PC-3 (cell line): ENCODE data around the gene B4GALNT3. TPM values are rescaled to one million over a fixed set of nuclear protein-coding genes. Genes with fewer than 3 reads are reported as not detected.
A peak's percentile ranks its signal among the peaks of the same experiment; 100 is the strongest.

Experiments
- ATAC-seq: fragments of 200-7000 bp; cut with Tn5 transposase; 2 replicates; pipeline ENCODE4 v1.9.1; 2020; ENCODE audit warnings: mild to moderate bottlenecking, moderate library complexity
- BruUV-seq: library from RNA; stranded (reverse); fragments of 400-500 nt; replicated peaks from 2 replicates; lab custom pipeline; 2021; lab: Mats Ljungman, UMichigan
- CTCF ChIA-PET: fragments of 300-600 bp; sonication (Branson Sonifier 250); formaldehyde crosslinking; loops from one replicate; lab custom pipeline; 2022; ENCODE audit warnings: antibody characterized with exemption; lab: Charles Lee
- POLR2A ChIA-PET: fragments of 300-600 bp; sonication (Branson Sonifier 250); formaldehyde crosslinking; loops from one replicate; lab custom pipeline; 2022; ENCODE audit warnings: antibody characterized with exemption; ENCODE audit not compliant: unreplicated experiment; lab: Charles Lee
- DNase-seq: peaks from one replicate; pipeline ENCODE4 v3.0.0-alpha.2; 2015
- H2AFZ ChIP-seq: fragments of 300-600 bp; sonication (generic); 2 replicates; pipeline ENCODE4 v1.6.0; 2016; ENCODE audit warnings: antibody characterized with exemption, low read length
- H3F3A ChIP-seq: fragments of 300-600 bp; sonication (generic); one replicate; pipeline ENCODE4 v1.6.0; 2017; ENCODE audit warnings: antibody characterized with exemption, low read length, control low read depth, mild to moderate bottlenecking; ENCODE audit not compliant: unreplicated experiment
- H3K27ac ChIP-seq: fragments of 300-600 bp; sonication (generic); 2 replicates; pipeline ENCODE4 v1.5.1; 2016; ENCODE audit warnings: mild to moderate bottlenecking, low read length
- H3K27me3 ChIP-seq: fragments of 300-600 bp; sonication (generic); 2 replicates; pipeline ENCODE4 v1.6.1; 2016; ENCODE audit warnings: low read length, mixed read lengths
- H3K36me3 ChIP-seq: fragments of 300-600 bp; sonication (generic); 2 replicates; pipeline ENCODE4 v1.6.1; 2016; ENCODE audit warnings: low read depth, mixed run types, low read length, mixed read lengths
- H3K4me1 ChIP-seq: fragments of 300-600 bp; sonication (generic); 2 replicates; pipeline ENCODE4 v1.5.1; 2016; ENCODE audit warnings: low read length; ENCODE audit not compliant: insufficient read depth
- H3K4me2 ChIP-seq: fragments of 300-600 bp; sonication (generic); 2 replicates; pipeline ENCODE4 v1.6.0; 2016; ENCODE audit warnings: low read length
- H3K4me3 ChIP-seq: fragments of 300-600 bp; sonication (generic); 2 replicates; pipeline ENCODE4 v1.5.1; 2016; ENCODE audit warnings: mild to moderate bottlenecking, low read length, mixed read lengths
- H3K79me2 ChIP-seq: fragments of 300-600 bp; sonication (generic); 2 replicates; pipeline ENCODE4 v1.6.1; 2017; ENCODE audit warnings: low read length, mixed read lengths
- H3K9ac ChIP-seq: fragments of 300-600 bp; sonication (generic); 2 replicates; pipeline ENCODE4 v1.6.0; 2016; ENCODE audit warnings: mild to moderate bottlenecking, low read length
- H3K9me2 ChIP-seq: fragments of 300-600 bp; sonication (generic); replicated peaks from 2 replicates; pipeline ENCODE4 v1.6.1; 2016; ENCODE audit warnings: mixed run types, low read length, mixed read lengths
- H3K9me3 ChIP-seq: fragments of 300-600 bp; sonication (generic); 2 replicates; pipeline ENCODE4 v1.6.1; 2016; ENCODE audit warnings: low read length, mixed read lengths
- H4K20me1 ChIP-seq: fragments of 300-600 bp; sonication (generic); 2 replicates; pipeline ENCODE4 v1.6.1; 2016; ENCODE audit warnings: low read length, mixed read lengths
- EZH2 ChIP-seq: fragments of 300-600 bp; sonication (generic); IDR thresholded peaks from one replicate; pipeline ENCODE4 v1.6.1; 2017; ENCODE audit warnings: antibody characterized with exemption, mild to moderate bottlenecking, low read length; ENCODE audit not compliant: unreplicated experiment
- EZH2phosphoT487 ChIP-seq: fragments of 300-600 bp; sonication (generic); IDR thresholded peaks from 2 replicates; pipeline ENCODE4 v1.6.1; 2018; ENCODE audit warnings: mild to moderate bottlenecking, antibody characterized with exemption, low read length, borderline replicate concordance
- intact Hi-C: fragments of 100-400 bp; cut with micrococcal nuclease; formaldehyde crosslinking; loops from 2 replicates; pipeline ENCODE4 v1.9.0; 2023
- total RNA-seq: library from RNA; depleted of rRNA; stranded (reverse); fragments of >200 nt; gene quantifications from 2 replicates; pipeline ENCODE4 v1.2.3, GENCODE V29; 2014
- TF ChIP-seq, protein P1 (sequence below): fragments of 300-600 bp; sonication (generic); conservative IDR thresholded peaks from 2 replicates; pipeline ENCODE4 v1.5.1; 2017; ENCODE audit warnings: antibody characterized with exemption, low read depth, mild to moderate bottlenecking, low read length

Gene B4GALNT3
- total RNA-seq, 1 experiment from 2014 or later = 3.7 TPM

DNA sequence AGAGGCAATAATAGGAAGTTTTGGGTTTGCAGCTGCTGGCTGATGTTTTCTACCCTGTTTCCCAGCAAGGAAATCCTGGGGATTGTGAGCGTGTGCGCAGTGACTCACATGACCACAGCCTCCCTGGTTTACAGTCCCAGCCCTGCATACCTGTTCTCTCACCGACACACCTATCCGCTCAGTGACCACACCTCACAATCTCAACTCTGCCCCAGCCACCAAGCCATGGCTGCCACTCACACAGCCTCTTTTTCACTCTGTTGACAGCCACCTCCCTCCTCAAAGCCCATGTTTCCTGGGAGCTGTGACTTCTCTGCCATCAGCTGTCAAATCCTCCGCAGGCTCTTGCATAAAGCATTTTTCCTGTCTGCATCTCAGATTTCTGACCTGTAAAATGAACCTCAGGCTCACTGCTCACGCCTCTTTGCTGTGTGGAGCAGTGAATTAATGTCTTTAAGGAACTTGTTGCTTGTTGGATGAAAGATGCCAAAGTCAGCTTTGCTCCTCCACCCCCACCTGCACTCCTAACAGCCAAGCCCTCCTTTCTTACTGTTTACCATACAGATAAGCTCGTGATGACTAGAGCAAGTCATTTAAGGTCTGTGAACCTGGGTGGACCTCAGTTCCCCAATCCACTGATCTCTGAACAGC is 43.5 kb downstream of the B4GALNT3 start:
- Histone ChIP-seq H3K79me2 (no peaks in the 10 kb centered on the region), H2AFZ (0 out of 2 replicates have a peak overlapping the region, but pooled peaks have one; percentile 16), H3K4me3 (peak overlapping the region; percentile 43), H3K27ac (peak overlapping the region; percentile 94), H3K27me3 (no peaks in the 10 kb centered on the region), H3K9me2 (no peaks in the 10 kb centered on the region), H3K9me3 (no peaks in the 10 kb centered on the region), H3K4me2 (peak overlapping the region; percentile 81), H3K9ac (peak overlapping the region; percentile 62), H3K4me1 (peaks cover 30% of the 10 kb centered on the region), H3F3A (peaks cover 3% of the 10 kb centered on the region), H3K36me3 (no peaks in the 10 kb centered on the region), H4K20me1 (no peaks in the 10 kb centered on the region)
- no peak for TF ChIP-seq EZH2phosphoT487
- TF ChIP-seq, protein P1, sequence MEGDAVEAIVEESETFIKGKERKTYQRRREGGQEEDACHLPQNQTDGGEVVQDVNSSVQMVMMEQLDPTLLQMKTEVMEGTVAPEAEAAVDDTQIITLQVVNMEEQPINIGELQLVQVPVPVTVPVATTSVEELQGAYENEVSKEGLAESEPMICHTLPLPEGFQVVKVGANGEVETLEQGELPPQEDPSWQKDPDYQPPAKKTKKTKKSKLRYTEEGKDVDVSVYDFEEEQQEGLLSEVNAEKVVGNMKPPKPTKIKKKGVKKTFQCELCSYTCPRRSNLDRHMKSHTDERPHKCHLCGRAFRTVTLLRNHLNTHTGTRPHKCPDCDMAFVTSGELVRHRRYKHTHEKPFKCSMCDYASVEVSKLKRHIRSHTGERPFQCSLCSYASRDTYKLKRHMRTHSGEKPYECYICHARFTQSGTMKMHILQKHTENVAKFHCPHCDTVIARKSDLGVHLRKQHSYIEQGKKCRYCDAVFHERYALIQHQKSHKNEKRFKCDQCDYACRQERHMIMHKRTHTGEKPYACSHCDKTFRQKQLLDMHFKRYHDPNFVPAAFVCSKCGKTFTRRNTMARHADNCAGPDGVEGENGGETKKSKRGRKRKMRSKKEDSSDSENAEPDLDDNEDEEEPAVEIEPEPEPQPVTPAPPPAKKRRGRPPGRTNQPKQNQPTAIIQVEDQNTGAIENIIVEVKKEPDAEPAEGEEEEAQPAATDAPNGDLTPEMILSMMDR = no peak
- TF ChIP-seq EZH2 = no peak
- ChIA-PET POLR2A (interaction anchor here (0.6 kb wide), 2 partner anchors 36 to 40 kb away, joined by 4 to 5 read pairs; no protein-coding TSS in a partner anchor), CTCF (interaction anchor here (0.5 to 1.0 kb wide), 4 partner anchors 27 to 60 kb away, joined by 3 to 4 read pairs (median 3); no protein-coding TSS in a partner anchor)
- BruUV-seq = no TSS peak
- intact Hi-C loops = no loop called here
- DNase-seq = peak; percentile 96
- ATAC-seq = peak; percentile 98

DNA sequence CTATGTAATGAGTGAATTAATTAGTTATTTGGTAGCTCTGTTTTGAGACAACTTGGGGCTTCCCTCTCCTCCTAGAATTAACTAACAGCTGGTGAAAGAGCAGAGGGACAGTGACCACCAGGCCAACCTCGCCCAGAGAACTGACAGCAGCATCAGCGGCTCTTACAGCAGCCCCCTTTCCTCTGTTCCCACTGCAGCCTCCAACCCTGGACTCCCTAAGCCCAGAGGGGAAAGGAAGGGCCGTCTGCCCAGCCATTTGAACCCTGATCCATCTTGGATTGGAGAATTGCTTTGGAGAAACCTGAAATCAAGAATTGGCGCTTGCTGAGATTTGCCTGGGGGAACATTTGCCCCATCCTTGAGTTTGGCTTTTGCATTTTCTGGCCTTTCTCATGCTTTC is 45.5 kb downstream of the B4GALNT3 start:
- no peaks in the 10 kb centered on the region for H3K9me3 ChIP-seq
- no peak overlapping the region for H3K9ac ChIP-seq
- no peaks in the 10 kb centered on the region for H3K79me2 ChIP-seq
- BruUV-seq = no TSS peak
- TF ChIP-seq EZH2phosphoT487 = no peak
- TF ChIP-seq EZH2 = no peak
- TF ChIP-seq, protein P1 = no peak
- no peaks in the 10 kb centered on the region for H4K20me1 ChIP-seq
- H3K4me3 ChIP-seq = no peak overlapping the region
- H3K9me2 ChIP-seq = no peaks in the 10 kb centered on the region
- intact Hi-C loops = loop anchor here (5.0 kb wide), 1 partner anchor 37 kb away; no protein-coding TSS in a partner anchor
- H2AFZ ChIP-seq = no peak overlapping the region
- ATAC-seq = no peak
- CTCF ChIA-PET = no interaction called here
- DNase-seq = no peak
- H3K36me3 ChIP-seq = no peaks in the 10 kb centered on the region
- H3K4me1 ChIP-seq = peaks cover 46% of the 10 kb centered on the region
- no peak overlapping the region for H3K27ac ChIP-seq
- H3F3A ChIP-seq = peaks cover 9% of the 10 kb centered on the region
- H3K27me3 ChIP-seq = no peaks in the 10 kb centered on the region
- POLR2A ChIA-PET = no interaction called here
- H3K4me2 ChIP-seq = no peak overlapping the region

DNA sequence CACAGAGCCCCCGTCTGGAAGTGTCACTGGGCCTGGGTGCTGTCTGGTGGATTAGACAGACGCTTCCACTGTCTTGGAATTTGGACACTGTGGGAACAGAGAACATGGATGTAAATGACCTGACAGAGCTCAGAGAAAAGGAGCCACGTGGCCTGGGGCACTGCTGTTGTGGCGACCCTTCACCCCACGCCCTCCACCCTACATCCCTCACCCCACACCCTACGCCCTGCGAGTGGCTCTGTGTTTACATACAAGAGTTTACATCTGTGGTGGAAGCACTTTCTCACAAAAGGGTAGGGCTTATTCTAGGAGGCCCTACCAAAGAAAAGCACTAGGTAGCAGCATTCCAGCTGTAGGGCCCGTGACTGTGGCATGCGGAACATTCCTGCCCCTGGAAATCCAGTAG is 47.7 kb downstream of the B4GALNT3 start:
- Histone ChIP-seq H3K27me3 (no peaks in the 10 kb centered on the region), H3K79me2 (no peaks in the 10 kb centered on the region), H3K9me2 (no peaks in the 10 kb centered on the region), H4K20me1 (no peaks in the 10 kb centered on the region), H3F3A (peaks cover 9% of the 10 kb centered on the region), H3K36me3 (no peaks in the 10 kb centered on the region), H3K4me1 (peaks cover 44% of the 10 kb centered on the region), H3K4me2 (no peak overlapping the region), H3K27ac (no peak overlapping the region), H3K9ac (no peak overlapping the region), H2AFZ (no peak overlapping the region), H3K4me3 (no peak overlapping the region), H3K9me3 (no peaks in the 10 kb centered on the region)
- TF ChIP-seq, protein P1 = no peak
- TF ChIP-seq EZH2 (no peak), EZH2phosphoT487 (no peak)
- intact Hi-C loops = loop anchor here (5.0 kb wide), 1 partner anchor 35 kb away; no protein-coding TSS in a partner anchor
- ATAC-seq = no peak
- BruUV-seq = no TSS peak
- POLR2A ChIA-PET = no interaction called here
- CTCF ChIA-PET = interaction anchor here (0.5 kb wide), 1 partner anchor 103 kb away, joined by 4 read pairs; no protein-coding TSS in a partner anchor
- no peak for DNase-seq
